Trophoblast cell (in vitro differentiated cells and primary cell): ENCODE measurements around the gene ADCK2.
"Not testable (repeated sequence)": the region's sequence is repeated elsewhere in the genome, so short reads cannot be mapped to it uniquely, and the experiment has no call there.

Experiments used
- DNase-seq, 2 donors: peaks; one replicate each; pipeline ENCODE4 v3.0.0-alpha.2; 2016
- H2AFZ ChIP-seq: 2 replicates; pipeline ENCODE4 v1.6.1; 2013; ENCODE audit warnings: low read length, moderate library complexity, mild to moderate bottlenecking; ENCODE audit not compliant: insufficient read depth, poor library complexity
- H2AK5ac ChIP-seq: 2 replicates; pipeline ENCODE4 v1.6.1; 2013; ENCODE audit warnings: mild to moderate bottlenecking, low read length
- H2BK120ac ChIP-seq: 2 replicates; pipeline ENCODE4 v1.6.1; 2013; ENCODE audit warnings: low read length, mild to moderate bottlenecking, moderate library complexity; ENCODE audit not compliant: insufficient read depth, poor library complexity
- H2BK12ac ChIP-seq: 2 replicates; pipeline ENCODE4 v1.6.1; 2013; ENCODE audit warnings: mild to moderate bottlenecking, low read length, moderate library complexity
- H2BK5ac ChIP-seq: 2 replicates; pipeline ENCODE4 v1.6.1; 2013; ENCODE audit warnings: low read length, low read depth, moderate library complexity, mild to moderate bottlenecking; ENCODE audit not compliant: poor library complexity
- H3K14ac ChIP-seq: 2 replicates; pipeline ENCODE4 v1.6.1; 2013; ENCODE audit warnings: mild to moderate bottlenecking, low read length
- H3K18ac ChIP-seq: 2 replicates; pipeline ENCODE4 v1.6.1; 2013; ENCODE audit warnings: mild to moderate bottlenecking, low read length
- H3K23ac ChIP-seq: 2 replicates; pipeline ENCODE4 v1.6.1; 2013; ENCODE audit warnings: low read length
- H3K27ac ChIP-seq: 2 replicates; pipeline ENCODE4 v1.5.1; 2013; ENCODE audit warnings: low read depth, mild to moderate bottlenecking, inconsistent platforms, low read length, moderate library complexity
- H3K27me3 ChIP-seq: 2 replicates; pipeline ENCODE4 v1.6.1; 2013; ENCODE audit warnings: inconsistent platforms, mild to moderate bottlenecking, low read length, moderate library complexity; ENCODE audit not compliant: insufficient read depth
- H3K36me3 ChIP-seq, 2 experiments: 1 replicate in 1 of 2; 2 replicates in 1 of 2; pipeline ENCODE4 v1.6.1; 2013; ENCODE audit warnings: low read length in 2 of 2, mild to moderate bottlenecking in 2 of 2, moderate library complexity in 1 of 2; ENCODE audit not compliant: insufficient read depth in 2 of 2, control insufficient read depth in 1 of 2
- H3K4ac ChIP-seq: 2 replicates; pipeline ENCODE4 v1.6.1; 2013; ENCODE audit warnings: low read depth, mild to moderate bottlenecking, low read length, moderate library complexity
- H3K4me1 ChIP-seq, 2 experiments: 1 replicate in 1 of 2; 2 replicates in 1 of 2; pipeline ENCODE4 v1.6.1; 2013; ENCODE audit warnings: low read length in 2 of 2, mild to moderate bottlenecking in 2 of 2, moderate library complexity in 1 of 2; ENCODE audit not compliant: insufficient read depth in 2 of 2, control insufficient read depth in 1 of 2
- H3K4me2 ChIP-seq: 2 replicates; pipeline ENCODE4 v1.6.1; 2013; ENCODE audit warnings: inconsistent platforms, mild to moderate bottlenecking, low read length, moderate library complexity
- H3K4me3 ChIP-seq: 2 replicates; pipeline ENCODE4 v1.5.1; 2013; ENCODE audit warnings: mild to moderate bottlenecking, low read depth, low read length, inconsistent platforms
- H3K79me1 ChIP-seq: one replicate; pipeline ENCODE4 v1.6.1; 2013; ENCODE audit warnings: low read length
- H3K79me2 ChIP-seq: 2 replicates; pipeline ENCODE4 v1.6.1; 2013; ENCODE audit warnings: low read length, mild to moderate bottlenecking; ENCODE audit not compliant: control insufficient read depth, insufficient read depth, poor library complexity
- H3K9ac ChIP-seq: 2 replicates; pipeline ENCODE4 v1.6.1; 2013; ENCODE audit warnings: mild to moderate bottlenecking, low read length
- H3K9me3 ChIP-seq: 2 replicates; pipeline ENCODE4 v1.6.1; 2013; ENCODE audit warnings: low read depth, mild to moderate bottlenecking, control low read depth, inconsistent platforms, low read length; ENCODE audit not compliant: insufficient read depth
- H4K12ac ChIP-seq: 2 replicates; pipeline ENCODE4 v1.6.1; 2013; ENCODE audit warnings: low read depth, mild to moderate bottlenecking, low read length, moderate library complexity
- H4K8ac ChIP-seq: 2 replicates; pipeline ENCODE4 v1.6.1; 2013; ENCODE audit warnings: low read depth, mild to moderate bottlenecking, low read length, moderate library complexity
- H4K91ac ChIP-seq: one replicate; pipeline ENCODE4 v1.6.1; 2013; ENCODE audit warnings: low read depth, mild to moderate bottlenecking, low read length, moderate library complexity
- WGBS: extraction: QIAGEN DNeasy Blood & Tissue Kit; methylation state at CpG from one replicate; pipeline ENCODE4 v1.1.7; 2013; ENCODE audit warnings: missing lambda C conversion rate; ENCODE audit not compliant: insufficient read length, insufficient coverage; ENCODE audit errors: extremely low coverage; 5-methylcytosine and 5-hydroxymethylcytosine counted together

Gene ADCK2

DNA sequence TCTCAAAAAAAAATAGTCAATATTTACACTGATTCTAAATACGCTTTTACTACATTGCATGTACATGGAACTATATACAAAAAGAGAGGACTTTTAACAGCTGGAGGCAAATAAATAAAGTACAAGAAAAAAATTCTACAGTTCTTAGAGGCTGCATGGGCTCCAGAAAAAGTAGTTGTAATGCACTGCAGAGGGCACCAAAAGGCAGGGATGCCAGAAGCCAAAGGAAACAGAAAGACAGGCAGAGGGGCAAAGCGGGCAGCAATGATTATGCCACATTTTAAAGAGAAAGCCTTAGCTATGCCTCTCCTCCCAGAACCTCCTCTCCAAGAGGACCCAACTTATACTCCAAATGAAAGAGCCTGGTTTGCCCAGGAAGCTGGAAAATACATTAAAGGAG is 11.6 kb upstream of the ADCK2 start:
- no peaks in the 10 kb centered on the region for H3K27me3 ChIP-seq
- no peaks in the 10 kb centered on the region for H3K9me3 ChIP-seq
- H3K4me2 ChIP-seq = no peak overlapping the region
- no peak overlapping the region for H2AK5ac ChIP-seq
- no peak overlapping the region for H3K4ac ChIP-seq
- no peaks in the 10 kb centered on the region for H3K79me2 ChIP-seq
- no peak overlapping the region for H2BK120ac ChIP-seq
- no peak overlapping the region for H2BK12ac ChIP-seq
- H3K79me1 ChIP-seq = peaks cover 3% of the 10 kb centered on the region
- no peak for DNase-seq
- H2BK5ac ChIP-seq = no peak overlapping the region
- H3K27ac ChIP-seq = no peak overlapping the region
- H3K14ac ChIP-seq = no peak overlapping the region
- no peaks in the 10 kb centered on the region for H3K36me3 ChIP-seq
- no peak overlapping the region for H3K4me3 ChIP-seq
- no CpG with 5 or more reads among the region's 2 CpGs for WGBS
- H3K23ac ChIP-seq = no peak overlapping the region
- no peak overlapping the region for H3K9ac ChIP-seq
- H4K8ac ChIP-seq = no peak overlapping the region
- H3K18ac ChIP-seq = no peak overlapping the region
- peaks cover 6 to 9% of the 10 kb centered on the region in 2 experiments for H3K4me1 ChIP-seq
- H4K91ac ChIP-seq = no peak overlapping the region
- no peak overlapping the region for H2AFZ ChIP-seq
- H4K12ac ChIP-seq = no peak overlapping the region

- H3K79me2 ChIP-seq, H2BK5ac ChIP-seq, H3K4ac ChIP-seq, H3K4me2 ChIP-seq, H2BK12ac ChIP-seq, H3K27me3 ChIP-seq, DNase-seq, H3K9ac ChIP-seq, H3K18ac ChIP-seq, H3K79me1 ChIP-seq, H3K27ac ChIP-seq, H2AFZ ChIP-seq, H3K4me1 ChIP-seq, H4K8ac ChIP-seq, H2AK5ac ChIP-seq, H3K4me3 ChIP-seq, H2BK120ac ChIP-seq, H4K12ac ChIP-seq, H4K91ac ChIP-seq, H3K14ac ChIP-seq, H3K36me3 ChIP-seq, H3K9me3 ChIP-seq, H3K23ac ChIP-seq: not testable (repeated sequence)
- WGBS = no CpG with 5 or more reads among the region's 2 CpGs
Observed at GRCh38 chr7:140662938-140663337, 9.8 kb upstream of the ADCK2 start.

- Histone ChIP-seq H3K27ac (no peak overlapping the region), H4K8ac (no peak overlapping the region), H3K18ac (no peak overlapping the region), H2BK12ac (no peak overlapping the region), H3K79me1 (no peaks in the 10 kb centered on the region), H3K79me2 (no peaks in the 10 kb centered on the region), H3K4ac (no peak overlapping the region), H3K4me3 (no peak overlapping the region), H4K12ac (no peak overlapping the region), H3K4me1 (no peaks in the 10 kb centered on the region), H3K36me3 (no peaks in the 10 kb centered on the region), H3K9ac (no peak overlapping the region), H2AK5ac (no peak overlapping the region), H4K91ac (no peak overlapping the region), H3K9me3 (no peaks in the 10 kb centered on the region), H2BK5ac (no peak overlapping the region), H3K23ac (no peak overlapping the region), H3K27me3 (no peaks in the 10 kb centered on the region), H3K4me2 (no peak overlapping the region), H3K14ac (no peak overlapping the region), H2AFZ (no peak overlapping the region), H2BK120ac (no peak overlapping the region)
- no CpG with 5 or more reads among the region's 1 CpG for WGBS
- peak; percentile 80 to 89 for DNase-seq
Observed at GRCh38 chr7:140667476-140667875, 5.3 kb upstream of the ADCK2 start.

DNA sequence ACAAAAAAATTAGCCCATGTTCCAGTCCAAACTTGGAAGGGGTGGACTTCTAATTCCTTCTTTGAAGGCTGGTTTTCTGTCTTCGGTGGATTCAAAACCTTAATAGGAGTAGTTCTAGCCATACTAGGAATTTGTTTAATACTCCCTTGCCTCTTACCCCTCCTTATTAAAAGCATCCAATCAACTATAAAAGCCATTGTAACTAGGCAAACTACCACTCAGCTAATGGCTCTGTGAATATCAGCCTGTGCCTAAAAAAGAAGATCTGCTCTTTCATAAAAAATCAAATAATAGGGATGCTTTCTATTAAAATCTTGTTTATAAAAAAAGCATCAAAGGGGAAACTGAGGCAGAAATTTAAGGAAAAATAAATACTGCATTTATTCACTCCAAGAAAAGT is 4.1 kb upstream of the ADCK2 start:
- Histone ChIP-seq H3K4ac (no peak overlapping the region), H3K14ac (no peak overlapping the region), H3K4me3 (no peak overlapping the region), H2AFZ (no peak overlapping the region), H2BK5ac (no peak overlapping the region), H3K27me3 (no peaks in the 10 kb centered on the region), H3K79me1 (peaks cover 6% of the 10 kb centered on the region), H2BK12ac (no peak overlapping the region), H3K9ac (no peak overlapping the region), H3K27ac (no peak overlapping the region), H3K23ac (no peak overlapping the region), H4K12ac (no peak overlapping the region), H3K4me1 (peaks cover 0 to 1% of the 10 kb centered on the region in 2 experiments), H3K36me3 (no peaks in the 10 kb centered on the region), H4K8ac (no peak overlapping the region), H2AK5ac (no peak overlapping the region), H2BK120ac (no peak overlapping the region), H3K4me2 (no peak overlapping the region), H3K79me2 (peaks cover 4% of the 10 kb centered on the region), H3K9me3 (no peaks in the 10 kb centered on the region), H3K18ac (no peak overlapping the region), H4K91ac (no peak overlapping the region)
- DNase-seq = no peak
- no CpG with 5 or more reads among the region's 1 CpG for WGBS
